Right lobe of liver (tissue), 4 donors: ENCODE measurements around the gene TRIO.

Source experiments
- POLR2A ChIP-seq: fragments of 450-650 bp; IDR thresholded peaks from one replicate; pipeline ENCODE4 v1.6.1; 2017; ENCODE audit warnings: antibody characterized with exemption, mild to moderate bottlenecking
- TF ChIP-seq, protein P1 (sequence below), 4 donors: fragments of 200-600 bp in 3 of 4; fragments of 450-650 bp in 1 of 4; IDR thresholded peaks; one replicate each; pipeline versions ENCODE4 v1.5.1 to v1.8.0; 2016 to 2022; ENCODE audit warnings: antibody characterized with exemption in 4 of 4, mild to moderate bottlenecking in 2 of 4
- donor health status: DM: no; HTN: no; CAD: no.
- donor health status: DM: no; HTN: no; CAD: no.
- donor health status: DM: no; HTN: yes; CAD: no.

DNA sequence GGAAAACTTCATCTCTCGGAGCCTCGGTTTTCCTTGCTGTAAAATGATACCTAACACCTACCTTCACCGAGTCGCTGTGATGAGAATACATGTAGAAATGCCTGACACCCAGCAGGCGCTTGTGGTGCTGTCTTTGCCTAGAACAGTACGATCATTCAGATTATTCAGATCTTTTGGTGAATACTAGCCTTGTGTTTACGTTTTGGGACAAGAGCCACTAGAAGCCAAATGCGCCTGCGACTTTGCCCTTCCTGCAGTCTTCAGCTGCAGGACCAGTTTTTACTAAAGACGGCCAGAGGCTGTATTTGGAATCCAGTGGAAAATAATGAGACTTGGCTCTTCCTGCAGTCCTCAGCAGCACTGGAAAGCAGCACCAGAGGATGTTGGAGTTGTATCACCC is 189.6 kb downstream of the TRIO start:
- TF ChIP-seq, protein P1, sequence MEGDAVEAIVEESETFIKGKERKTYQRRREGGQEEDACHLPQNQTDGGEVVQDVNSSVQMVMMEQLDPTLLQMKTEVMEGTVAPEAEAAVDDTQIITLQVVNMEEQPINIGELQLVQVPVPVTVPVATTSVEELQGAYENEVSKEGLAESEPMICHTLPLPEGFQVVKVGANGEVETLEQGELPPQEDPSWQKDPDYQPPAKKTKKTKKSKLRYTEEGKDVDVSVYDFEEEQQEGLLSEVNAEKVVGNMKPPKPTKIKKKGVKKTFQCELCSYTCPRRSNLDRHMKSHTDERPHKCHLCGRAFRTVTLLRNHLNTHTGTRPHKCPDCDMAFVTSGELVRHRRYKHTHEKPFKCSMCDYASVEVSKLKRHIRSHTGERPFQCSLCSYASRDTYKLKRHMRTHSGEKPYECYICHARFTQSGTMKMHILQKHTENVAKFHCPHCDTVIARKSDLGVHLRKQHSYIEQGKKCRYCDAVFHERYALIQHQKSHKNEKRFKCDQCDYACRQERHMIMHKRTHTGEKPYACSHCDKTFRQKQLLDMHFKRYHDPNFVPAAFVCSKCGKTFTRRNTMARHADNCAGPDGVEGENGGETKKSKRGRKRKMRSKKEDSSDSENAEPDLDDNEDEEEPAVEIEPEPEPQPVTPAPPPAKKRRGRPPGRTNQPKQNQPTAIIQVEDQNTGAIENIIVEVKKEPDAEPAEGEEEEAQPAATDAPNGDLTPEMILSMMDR (IDR thresholded peaks at IDR 0.05), result no peak
- TF ChIP-seq POLR2A, result no peak
